Memory B cell (primary cell): ENCODE data around the gene AKR1C4.
"Not testable (repeated sequence)": the region's sequence is repeated elsewhere in the genome, so short reads cannot be mapped to it uniquely, and the experiment has no call there.

ENCODE experiments used
- ATAC-seq: fragments of 150-1000 bp; cut with Tn5 transposase; 2 replicates; pipeline ENCODE4 v1.10.0; 2021; ENCODE audit warnings: low read depth, mild to moderate bottlenecking, moderate library complexity
- DNase-seq, 2 donors: peaks; one replicate each; pipeline ENCODE4 v3.0.0; 2022; ENCODE audit warnings: low spot score in 2 of 2
- H3K27ac Mint-ChIP-seq: one replicate; pipeline ENCODE4 v1.8.0; 2022; ENCODE audit warnings: mild to moderate bottlenecking, moderate library complexity, mixed read lengths
- H3K27me3 Mint-ChIP-seq: one replicate; pipeline ENCODE4 v1.8.0; 2022; ENCODE audit warnings: mixed read lengths
- H3K36me3 Mint-ChIP-seq: one replicate; pipeline ENCODE4 v1.8.0; 2022; ENCODE audit warnings: mild to moderate bottlenecking, mixed read lengths
- H3K4me1 Mint-ChIP-seq: one replicate; pipeline ENCODE4 v1.8.0; 2022; ENCODE audit warnings: mixed read lengths
- H3K4me3 Mint-ChIP-seq: one replicate; pipeline ENCODE4 v1.8.0; 2022; ENCODE audit warnings: mild to moderate bottlenecking, moderate library complexity, mixed read lengths
- H3K9me3 Mint-ChIP-seq: one replicate; pipeline ENCODE4 v1.8.0; 2022; ENCODE audit warnings: mixed read lengths

AKR1C4 gene

GRCh38 chr10:5229019-5229418 is 32.4 kb downstream of the AKR1C4 start:
- Mint-ChIP-seq H3K4me1 (no peaks in the 10 kb centered on the region), H3K9me3 (peaks cover 4% of the 10 kb centered on the region), H3K27ac (no peak overlapping the region), H3K4me3 (no peak overlapping the region), H3K36me3 (no peaks in the 10 kb centered on the region), H3K27me3 (peaks cover 4% of the 10 kb centered on the region)
- DNase-seq (no peak), ATAC-seq (no peak)

GRCh38 chr10:5233324-5233723 is 36.7 kb downstream of the AKR1C4 start:
- DNase-seq (no peak), ATAC-seq (no peak)
- Mint-ChIP-seq H3K27ac (no peak overlapping the region), H3K4me3 (no peak overlapping the region), H3K4me1 (no peaks in the 10 kb centered on the region), H3K36me3 (no peaks in the 10 kb centered on the region), H3K9me3 (peaks cover 16% of the 10 kb centered on the region), H3K27me3 (peaks cover 4% of the 10 kb centered on the region)

GRCh38 chr10:5234106-5234860 is 37.6 kb downstream of the AKR1C4 start:
- DNase-seq = no peak
- H3K4me3 Mint-ChIP-seq = no peak overlapping the region

GRCh38 chr10:5237541-5237940 is 40.9 kb downstream of the AKR1C4 start:
- not testable (repeated sequence) for ATAC-seq, H3K4me1 Mint-ChIP-seq, H3K27me3 Mint-ChIP-seq, H3K36me3 Mint-ChIP-seq, H3K4me3 Mint-ChIP-seq, H3K27ac Mint-ChIP-seq, DNase-seq
- peaks cover 18% of the 10 kb centered on the region for H3K9me3 Mint-ChIP-seq

More at GRCh38 chr10:5234106-5234860, 37.6 kb downstream of the AKR1C4 start:
- Mint-ChIP-seq H3K27me3 (peaks cover 4% of the 10 kb centered on the region), H3K4me1 (no peaks in the 10 kb centered on the region), H3K9me3 (peaks cover 14% of the 10 kb centered on the region), H3K36me3 (no peaks in the 10 kb centered on the region), H3K27ac (no peak overlapping the region)
- ATAC-seq = no peak

GRCh38 chr10:5242585-5242984 is 45.9 kb downstream of the AKR1C4 start:
- Mint-ChIP-seq H3K9me3 (peaks cover 9% of the 10 kb centered on the region), H3K27me3 (no peaks in the 10 kb centered on the region), H3K4me3 (no peak overlapping the region), H3K4me1 (no peaks in the 10 kb centered on the region), H3K36me3 (no peaks in the 10 kb centered on the region), H3K27ac (no peak overlapping the region)
- ATAC-seq = no peak
- no peak for DNase-seq

GRCh38 chr10:5243521-5243987 is 46.9 kb downstream of the AKR1C4 start:
- no peak for DNase-seq
- Mint-ChIP-seq H3K4me1 (no peaks in the 10 kb centered on the region), H3K27me3 (no peaks in the 10 kb centered on the region), H3K4me3 (no peak overlapping the region), H3K9me3 (peaks cover 4% of the 10 kb centered on the region), H3K36me3 (no peaks in the 10 kb centered on the region), H3K27ac (no peak overlapping the region)
- ATAC-seq = no peak

GRCh38 chr10:5252177-5253037 is 55.8 kb downstream of the AKR1C4 start:
- DNase-seq (no peak), ATAC-seq (no peak)
- no peaks in the 10 kb centered on the region for H3K36me3 Mint-ChIP-seq
- H3K9me3 Mint-ChIP-seq = peaks cover 3% of the 10 kb centered on the region
- H3K4me1 Mint-ChIP-seq = no peaks in the 10 kb centered on the region
- no peak overlapping the region for H3K27ac Mint-ChIP-seq
- peaks cover 5% of the 10 kb centered on the region for H3K27me3 Mint-ChIP-seq
- H3K4me3 Mint-ChIP-seq = no peak overlapping the region

- Mint-ChIP-seq H3K36me3 (no peaks in the 10 kb centered on the region), H3K27ac (no peak overlapping the region), H3K4me1 (no peaks in the 10 kb centered on the region), H3K9me3 (peaks cover 3% of the 10 kb centered on the region), H3K27me3 (peaks cover 5% of the 10 kb centered on the region), H3K4me3 (no peak overlapping the region)
- ATAC-seq (no peak), DNase-seq (no peak)
Measured at GRCh38 chr10:5254488-5254887, 57.9 kb downstream of the AKR1C4 start.

- H3K4me1 Mint-ChIP-seq = not testable (repeated sequence)
Measured at GRCh38 chr10:5257768-5258167, 61.1 kb downstream of the AKR1C4 start.

GRCh38 chr10:5259132-5259951 is 62.7 kb downstream of the AKR1C4 start:
- H3K9me3 Mint-ChIP-seq = peaks cover 3% of the 10 kb centered on the region

More at GRCh38 chr10:5257768-5258167, 61.1 kb downstream of the AKR1C4 start:
- H3K36me3 Mint-ChIP-seq, H3K4me3 Mint-ChIP-seq, H3K27ac Mint-ChIP-seq, DNase-seq, ATAC-seq, H3K9me3 Mint-ChIP-seq, H3K27me3 Mint-ChIP-seq: not testable (repeated sequence)

GRCh38 chr10:5259952-5260578 is 63.4 kb downstream of the AKR1C4 start:
- ATAC-seq (no peak), DNase-seq (no peak)
- Mint-ChIP-seq H3K9me3 (peaks cover 3% of the 10 kb centered on the region), H3K27ac (no peak overlapping the region), H3K4me1 (no peaks in the 10 kb centered on the region), H3K36me3 (no peaks in the 10 kb centered on the region), H3K4me3 (no peak overlapping the region), H3K27me3 (peaks cover 2% of the 10 kb centered on the region)

More at GRCh38 chr10:5259132-5259951, 62.7 kb downstream of the AKR1C4 start:
- Mint-ChIP-seq H3K27me3 (peaks cover 2% of the 10 kb centered on the region), H3K36me3 (no peaks in the 10 kb centered on the region), H3K4me1 (no peaks in the 10 kb centered on the region), H3K27ac (no peak overlapping the region), H3K4me3 (no peak overlapping the region)
- ATAC-seq = no peak
- no peak for DNase-seq

GRCh38 chr10:5260828-5261227 is 64.2 kb downstream of the AKR1C4 start:
- Mint-ChIP-seq H3K4me1 (no peaks in the 10 kb centered on the region), H3K27ac (no peak overlapping the region), H3K36me3 (no peaks in the 10 kb centered on the region), H3K4me3 (no peak overlapping the region), H3K9me3 (peaks cover 1% of the 10 kb centered on the region), H3K27me3 (peaks cover under 1% of the 10 kb centered on the region)
- no peak for ATAC-seq
- DNase-seq = no peak

GRCh38 chr10:5265139-5265538 is 68.5 kb downstream of the AKR1C4 start:
- H3K27me3 Mint-ChIP-seq = no peaks in the 10 kb centered on the region
- H3K27ac Mint-ChIP-seq = no peak overlapping the region
- peaks cover 2% of the 10 kb centered on the region for H3K9me3 Mint-ChIP-seq
- DNase-seq (no peak), ATAC-seq (no peak)
- H3K4me1 Mint-ChIP-seq = no peaks in the 10 kb centered on the region
- no peak overlapping the region for H3K4me3 Mint-ChIP-seq
- H3K36me3 Mint-ChIP-seq = no peaks in the 10 kb centered on the region
